Measurements from ENCODE around the gene CTDSP2. TPM values are rescaled to one million over a fixed set of nuclear protein-coding genes. Genes with fewer than 3 reads are reported as not detected.
A peak's percentile ranks its signal among the peaks of the same experiment; 100 is the strongest.
"Not testable (repeated sequence)": the region's sequence is repeated elsewhere in the genome, so short reads cannot be mapped to it uniquely, and the experiment has no call there.

The CTDSP2 gene
- total RNA-seq, 2 donors from 2014 or later = 131 to 200 TPM

GRCh38 chr12:57850854-57851430 lies 4.4 kb upstream of the CTDSP2 start:
- no peak overlapping the region for H3K27ac ChIP-seq
- intact Hi-C loops (cut with DNase I) = no loop called here
- no peaks in the 10 kb centered on the region for H3K27me3 ChIP-seq
- H3K4me1 ChIP-seq = no peaks in the 10 kb centered on the region
- no peaks in the 10 kb centered on the region for H3K9me3 ChIP-seq
- DNase-seq = no peak
- H3K36me3 ChIP-seq = no peaks in the 10 kb centered on the region
- H3K4me3 ChIP-seq = no peak overlapping the region
- no peak for TF ChIP-seq CTCF (IDR thresholded peaks at IDR 0.05)
- H3K9ac ChIP-seq (ENCODE audit: low read depth in 2 of 2, low read length in 2 of 2) = no peak overlapping the region

- H3K9me3 ChIP-seq; H3K27me3 ChIP-seq; H3K9ac ChIP-seq (ENCODE audit: low read depth in 2 of 2, low read length in 2 of 2); H3K27ac ChIP-seq; H3K36me3 ChIP-seq; DNase-seq; H3K4me1 ChIP-seq; H3K4me3 ChIP-seq: not testable (repeated sequence)
- intact Hi-C loops (cut with DNase I) = loop anchor here (5.0 kb wide), 1 partner anchor 327 kb away; the partner anchor contains the start of genes DDIT3 and MBD6
Measured at GRCh38 chr12:57849447-57849846, 2.9 kb upstream of the CTDSP2 start.

GRCh38 chr12:57849035-57849434 lies 2.5 kb upstream of the CTDSP2 start:
- Histone ChIP-seq H3K4me3 (no peak overlapping the region), H3K36me3 (no peaks in the 10 kb centered on the region), H3K9ac (ENCODE audit: low read depth in 2 of 2, low read length in 2 of 2) (no peak overlapping the region), H3K27me3 (no peaks in the 10 kb centered on the region), H3K9me3 (no peaks in the 10 kb centered on the region), H3K27ac (no peak overlapping the region), H3K4me1 (no peaks in the 10 kb centered on the region)
- DNase-seq = no peak
- no peak for TF ChIP-seq CTCF (IDR thresholded peaks at IDR 0.05)
- intact Hi-C loops (cut with DNase I) = loop anchor here (5.0 kb wide), 1 partner anchor 327 kb away; the partner anchor contains the start of genes DDIT3 and MBD6

GRCh38 chr12:57848208-57848607 lies 1.7 kb upstream of the CTDSP2 start:
- Histone ChIP-seq H3K4me1 (peaks cover 8% of the 10 kb centered on the region), H3K36me3 (no peaks in the 10 kb centered on the region), H3K9me3 (no peaks in the 10 kb centered on the region), H3K27ac (no peak overlapping the region), H3K9ac (ENCODE audit: low read depth in 2 of 2, low read length in 2 of 2) (no peak overlapping the region), H3K27me3 (no peaks in the 10 kb centered on the region), H3K4me3 (no peak overlapping the region)
- no peak for TF ChIP-seq CTCF (IDR thresholded peaks at IDR 0.05)
- no peak for DNase-seq
- intact Hi-C loops (cut with DNase I) = loop anchor here (5.0 kb wide), 1 partner anchor 326 kb away; the partner anchor contains the start of genes DDIT3 and MBD6

- no peak for TF ChIP-seq CTCF (IDR thresholded peaks at IDR 0.05)
- DNase-seq = no peak
- Histone ChIP-seq H3K27me3 (no peaks in the 10 kb centered on the region), H3K4me1 (peaks cover 19% of the 10 kb centered on the region), H3K9ac (ENCODE audit: low read depth in 2 of 2, low read length in 2 of 2) (peak overlapping the region; percentile 98 to 99), H3K4me3 (peak overlapping the region; percentile 93), H3K27ac (peak overlapping the region; percentile 96), H3K36me3 (no peaks in the 10 kb centered on the region), H3K9me3 (no peaks in the 10 kb centered on the region)
- intact Hi-C loops (cut with DNase I) = loop anchor here (5.0 kb wide), 1 partner anchor 324 kb away; the partner anchor contains the start of genes DDIT3 and MBD6
Measured at GRCh38 chr12:57846285-57846576, 298 bp downstream of the CTDSP2 start.

GRCh38 chr12:57845478-57846284 lies 848 bp downstream of the CTDSP2 start:
- H3K4me3 ChIP-seq = peak overlapping the region; percentile 93
- no peaks in the 10 kb centered on the region for H3K27me3 ChIP-seq
- intact Hi-C loops (cut with DNase I) = loop anchor here (5.0 kb wide), 1 partner anchor 323 kb away; the partner anchor contains the start of genes DDIT3 and MBD6
- H3K9ac ChIP-seq (ENCODE audit: low read depth in 2 of 2, low read length in 2 of 2) = peak overlapping the region; percentile 98 to 99
- H3K9me3 ChIP-seq = no peaks in the 10 kb centered on the region
- no peak for TF ChIP-seq CTCF (IDR thresholded peaks at IDR 0.05)
- H3K36me3 ChIP-seq = no peaks in the 10 kb centered on the region
- peak; percentile 85 for DNase-seq
- peaks cover 25% of the 10 kb centered on the region for H3K4me1 ChIP-seq
- peak overlapping the region; percentile 96 for H3K27ac ChIP-seq

All from colonic mucosa (tissue), 4 donors.